ENCODE measurements around the gene SPR. TPM values are rescaled to one million over a fixed set of nuclear protein-coding genes. Genes with fewer than 3 reads are reported as not detected.

The SPR gene
- total and polyA plus RNA-seq, 2 of the 4 experiments (the other 2 are of a cell fraction): 14.3 to 17.4 TPM

GRCh38 chr2:72897785-72898584 lies 10.8 kb downstream of the SPR start (continued):
- TF ChIP-seq FOS (IDR thresholded peaks at IDR 0.05; ENCODE audit: low read depth, low read length): no peak

- Histone ChIP-seq H3K4me1 (ENCODE audit: control insufficient read depth, insufficient read depth, low read length) (peaks cover 3% of the 10 kb centered on the region; the same call in 1 of the 2 replicates), H3K36me3 (ENCODE audit: control insufficient read depth, insufficient read depth, low read length) (no peaks in the 10 kb centered on the region), H3K27me3 (ENCODE audit: control insufficient read depth, insufficient read depth, low read length) (peaks cover 70% of the 10 kb centered on the region), H3K9me1 (ENCODE audit: insufficient read depth, low read length) (no peaks in the 10 kb centered on the region), H3K18ac (ENCODE audit: low read depth, low read length) (no peak overlapping the region), H3K9ac (ENCODE audit: low read depth, low read length) (no peak overlapping the region), H3K14ac (replicated peaks; ENCODE audit: low read depth, low read length) (no peak overlapping the region), H3K27ac (ENCODE audit: insufficient read depth, low read length) (no peak overlapping the region), H4K20me1 (ENCODE audit: insufficient read depth, low read length) (no peaks in the 10 kb centered on the region), H3K56ac (ENCODE audit: extremely low read depth, insufficient read depth, low read length) (no peak overlapping the region), H4K8ac (ENCODE audit: low read depth in 2 of 2, low read length in 2 of 2) (no peak overlapping the region), H3K4me3 (ENCODE audit: insufficient read depth, low read depth, low read length) (no peak overlapping the region), H4K5ac (ENCODE audit: low read depth, low read length) (no peak overlapping the region), H3K4ac (ENCODE audit: low read depth, low read length) (no peak overlapping the region), H3K79me1 (ENCODE audit: low read depth in 1 of 2, low read length in 2 of 2) (no peaks in the 10 kb centered on the region), H2BK20ac (ENCODE audit: low read depth, low read length) (no peak overlapping the region), H2BK5ac (ENCODE audit: low read depth, low read length, poor library complexity, severe bottlenecking) (no peak overlapping the region), H3K9me3 (ENCODE audit: control insufficient read depth, insufficient read depth, low read length) (no peaks in the 10 kb centered on the region; the same call in 1 of the 2 replicates), H2AK9ac (replicated peaks; ENCODE audit: low read depth, low read length, poor library complexity) (no peak overlapping the region), H3K23ac (ENCODE audit: low read depth, low read length) (no peak overlapping the region), H2AFZ (replicated peaks; ENCODE audit: low read length, poor library complexity) (no peak overlapping the region), H2AK5ac (ENCODE audit: low read depth, low read length) (no peak overlapping the region), H2BK15ac (ENCODE audit: low read depth, low read length) (no peak overlapping the region), H4K91ac (ENCODE audit: insufficient read depth, low read depth, low read length) (no peak overlapping the region), H3K4me2 (ENCODE audit: low read depth, low read length) (no peak overlapping the region), H2BK120ac (ENCODE audit: low read depth, low read length) (no peak overlapping the region)
- POLR2A ChIA-PET (ENCODE audit: unreplicated experiment): no interaction called here
- ATAC-seq (ENCODE audit: low read depth): no peak
- TF ChIP-seq MAZ (IDR thresholded peaks at IDR 0.05; ENCODE audit: borderline replicate concordance, low read depth, low read length) (no peak), MXI1 (IDR thresholded peaks at IDR 0.05; ENCODE audit: borderline replicate concordance, low read depth, low read length) (no peak), CTCF (conservative IDR thresholded peaks at IDR 0.05; ENCODE audit: low read depth, low read length) (no peak)
- in situ Hi-C loops (cut with MboI; ENCODE audit: low sequenced_read_pairs): loop anchor here (25.0 kb wide), 1 partner anchor 1361 kb away; no protein-coding TSS in a partner anchor
- CTCF ChIA-PET: interaction anchor here (0.9 to 1.5 kb wide), 2 partner anchors 11 to 75 kb away, joined by 3 read pairs; partner anchors contain the start of gene SPR
- no peak for DNase-seq
- dilution Hi-C loops (cut with HindIII; ENCODE audit: low sequenced_read_pairs, unreplicated experiment): no loop called here
- no CpG with 5 or more reads among the region's 2 CpGs for WGBS, 2 experiments (ENCODE audit: extremely low coverage in 2 of 2, insufficient read length in 1 of 2)
- no TSS peak for BruUV-seq (replicated peaks)
- intact Hi-C loops (cut with micrococcal nuclease): no loop called here
Measured at GRCh38 chr2:72898585-72898906, 11.3 kb downstream of the SPR start.
